HepG2 (cell line): Measurements from ENCODE around the gene RGS19. TPM values are rescaled to one million over a fixed set of nuclear protein-coding genes. Genes with fewer than 3 reads are reported as not detected.

ENCODE experiments used
- ATF1 ChIP-seq: IDR thresholded peaks from 2 replicates; pipeline ENCODE4 v1.6.1; 2016; ENCODE audit warnings: mild to moderate bottlenecking, control low read depth
- CAMTA2 ChIP-seq: sonication (generic); formaldehyde crosslinking; IDR thresholded peaks from 2 replicates; pipeline ENCODE4 v1.4.0; 2020; ENCODE audit warnings: mild to moderate bottlenecking, missing genetic modification reagents, borderline replicate concordance
- FOXP1 ChIP-seq, 2 experiments: fragments of 450-650 bp in 1 of 2; IDR thresholded peaks; 2 replicates each; pipeline ENCODE4 v1.6.1; 2017 to 2018; ENCODE audit warnings: antibody characterized with exemption in 1 of 2
- HNRNPLL ChIP-seq: fragments of 200-400 bp; formaldehyde crosslinking; IDR thresholded peaks from 2 replicates; pipeline ENCODE4 v1.6.1; 2017; ENCODE audit warnings: mild to moderate bottlenecking, low read depth, low read length; ENCODE audit not compliant: poor library complexity, severe bottlenecking
- HOMEZ ChIP-seq: IDR thresholded peaks from 2 replicates; pipeline ENCODE4 v1.6.1; 2016; ENCODE audit warnings: low read depth
- MEIS1 ChIP-seq: sonication (generic); formaldehyde crosslinking; IDR thresholded peaks from 2 replicates; pipeline ENCODE4 v1.9.0; 2021; ENCODE audit warnings: mild to moderate bottlenecking, missing genetic modification reagents, moderate library complexity, borderline replicate concordance
- MTF2 ChIP-seq: sonication (generic); formaldehyde crosslinking; IDR thresholded peaks from 2 replicates; pipeline ENCODE4 v1.5.0; 2020; ENCODE audit warnings: missing genetic modification reagents, borderline replicate concordance
- NR2F2 ChIP-seq: IDR thresholded peaks from 2 replicates; pipeline ENCODE4 v1.6.1; 2012; ENCODE audit warnings: low read depth, inconsistent platforms, borderline replicate concordance
- PITX1 ChIP-seq: sonication (generic); formaldehyde crosslinking; IDR thresholded peaks from 2 replicates; pipeline ENCODE4 v1.5.1; 2020; ENCODE audit warnings: mild to moderate bottlenecking, missing genetic modification reagents
- RCOR2 ChIP-seq: IDR thresholded peaks from 2 replicates; pipeline ENCODE4 v1.6.1; 2016; ENCODE audit warnings: missing biosample characterization, missing genetic modification reagents
- SKI ChIP-seq: fragments of 450-650 bp; IDR thresholded peaks from one replicate; pipeline ENCODE4 v1.6.1; 2018; ENCODE audit warnings: mild to moderate bottlenecking; ENCODE audit not compliant: partially characterized antibody
- SYNCRIP ChIP-seq: fragments of 200-400 bp; formaldehyde crosslinking; IDR thresholded peaks from 2 replicates; pipeline ENCODE4 v1.6.1; 2018; ENCODE audit warnings: mild to moderate bottlenecking, low read depth, low read length; ENCODE audit not compliant: insufficient read depth
- U2AF1 ChIP-seq: fragments of 200-400 bp; formaldehyde crosslinking; optimal IDR thresholded peaks from 2 replicates; pipeline ENCODE3; 2017; ENCODE audit warnings: mild to moderate bottlenecking, low read depth, low read length
- WIZ ChIP-seq: sonication (generic); formaldehyde crosslinking; IDR thresholded peaks from 2 replicates; pipeline ENCODE4 v1.5.1; 2020; ENCODE audit warnings: mild to moderate bottlenecking, missing genetic modification reagents
- ZNF451 ChIP-seq: sonication (generic); formaldehyde crosslinking; IDR thresholded peaks from 2 replicates; pipeline ENCODE4 v1.5.0; 2020; ENCODE audit warnings: mild to moderate bottlenecking, missing genetic modification reagents
- ZNF605 ChIP-seq: sonication (generic); formaldehyde crosslinking; IDR thresholded peaks from 2 replicates; pipeline ENCODE4 v1.8.0; 2022; ENCODE audit warnings: mild to moderate bottlenecking, missing genetic modification reagents
- ZNF747 ChIP-seq: sonication (generic); formaldehyde crosslinking; IDR thresholded peaks from 2 replicates; pipeline ENCODE4 v1.8.1; 2023; ENCODE audit warnings: missing genetic modification reagents, mild to moderate bottlenecking, borderline replicate concordance
- ZNF788 ChIP-seq: sonication (generic); formaldehyde crosslinking; IDR thresholded peaks from 2 replicates; pipeline ENCODE4 v1.5.0; 2020; ENCODE audit warnings: mild to moderate bottlenecking, missing genetic modification reagents, borderline replicate concordance
- polyA plus RNA-seq, 8 experiments: library from polyadenylated mRNA; depleted of rRNA in 3 of 8; stranded (reverse) in 7 of 8; unstranded in 1 of 8; fragments of >200 nt; fragmentation: Illumina TruSeq in 4 of 8; extraction: Trizol in 4 of 8; gene quantifications; 2 replicates each; pipeline versions ENCODE4 v1.2.1 to v1.2.3, GENCODE V29; 2011 to 2016; ENCODE audit warnings: low read depth in 4 of 8, missing spikeins in 1 of 8, mixed read lengths in 1 of 8; ENCODE audit not compliant: insufficient read depth in 1 of 8
- total RNA-seq, 5 experiments: library from RNA; depleted of rRNA; stranded (reverse); fragments of >200 nt; fragmentation: Illumina TruSeq; extraction: Trizol; gene quantifications; 2 replicates each; pipeline ENCODE4 v1.2.3, GENCODE V29; 2016; ENCODE audit warnings: low read depth in 1 of 5
- TF ChIP-seq, protein P1 (sequence below): sonication (generic); formaldehyde crosslinking; IDR thresholded peaks from 2 replicates; pipeline ENCODE4 v1.5.0; 2020; ENCODE audit warnings: mild to moderate bottlenecking, missing genetic modification reagents
- TF ChIP-seq, protein P2 (sequence below): sonication (generic); formaldehyde crosslinking; IDR thresholded peaks from 2 replicates; pipeline ENCODE4 v1.5.1; 2020; ENCODE audit warnings: mild to moderate bottlenecking, missing genetic modification reagents, moderate library complexity
- TF ChIP-seq, protein P3 (sequence below): sonication (generic); formaldehyde crosslinking; IDR thresholded peaks from 2 replicates; pipeline ENCODE4 v1.4.0; 2020; ENCODE audit warnings: low read depth, mild to moderate bottlenecking, missing genetic modification reagents

RGS19 gene
- total and polyA plus RNA-seq, 2 of the 13 experiments (the other 11 are each of a cell fraction or from before 2014, with no cell fraction given): 10.7 to 11.9 TPM

DNA sequence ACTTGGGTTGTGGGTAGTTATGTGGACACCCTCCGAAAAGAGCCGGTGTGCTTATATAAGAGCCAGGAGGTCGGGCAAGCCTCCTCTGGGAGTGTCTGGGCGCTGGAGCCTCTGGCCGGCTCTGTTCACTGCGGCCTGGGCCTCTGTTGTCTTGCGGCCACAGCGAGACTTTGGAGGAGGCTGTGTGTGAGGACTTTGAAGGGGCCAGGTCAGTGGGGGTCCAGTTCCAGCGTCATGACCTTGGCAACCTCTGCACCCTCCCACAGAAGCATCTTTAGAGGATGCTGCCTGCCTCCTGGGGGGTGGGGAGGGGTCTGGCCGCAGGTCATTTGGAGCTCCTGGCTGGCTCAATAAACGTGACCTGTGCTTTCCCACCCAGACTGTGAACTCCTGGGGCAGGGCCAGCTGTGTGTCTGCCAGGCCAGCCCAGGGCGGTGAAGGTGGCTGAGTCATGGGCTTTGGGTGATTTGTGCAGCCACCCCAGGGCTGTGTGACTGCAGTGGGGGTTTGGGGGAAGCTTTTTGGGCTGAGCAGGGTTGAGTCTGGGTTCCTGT lies 15.1 kb downstream of the RGS19 start (continued):
- TF ChIP-seq HNRNPLL (peak; percentile 25), MTF2 (CRISPR knock-in tag) (no peak; the same call in 1 of the 2 replicates), ZNF747 (CRISPR knock-in tag) (0 out of 2 replicates have a peak, but pooled peaks have one; percentile 61), U2AF1 (peak; percentile 7), NR2F2 (0 out of 2 replicates have a peak, but pooled peaks have one; percentile 5), SKI (peak; percentile 46), ZNF605 (peak; percentile 94), SYNCRIP (no peak), ZNF451 (CRISPR knock-in tag) (0 out of 2 replicates have a peak, but pooled peaks have one; percentile 37), HOMEZ (CRISPR knock-in tag) (peak; percentile 4; the same call in 1 of the 2 replicates), WIZ (CRISPR knock-in tag) (peak; percentile 64; the same call in 1 of the 2 replicates), ATF1 (CRISPR knock-in tag) (no peak), MEIS1 (no peak), PITX1 (CRISPR knock-in tag) (peak; percentile 45; the same call in 1 of the 2 replicates), CAMTA2 (CRISPR knock-in tag) (0 out of 2 replicates have a peak, but pooled peaks have one; percentile 3), FOXP1 (IDR thresholded peaks at IDR 0.05) (no peak), FOXP1 (CRISPR knock-in tag; IDR thresholded peaks at IDR 0.05) (no peak), ZNF788 (0 out of 2 replicates have a peak, but pooled peaks have one; percentile 8), RCOR2 (CRISPR knock-in tag) (no peak)
- TF ChIP-seq, protein P1, sequence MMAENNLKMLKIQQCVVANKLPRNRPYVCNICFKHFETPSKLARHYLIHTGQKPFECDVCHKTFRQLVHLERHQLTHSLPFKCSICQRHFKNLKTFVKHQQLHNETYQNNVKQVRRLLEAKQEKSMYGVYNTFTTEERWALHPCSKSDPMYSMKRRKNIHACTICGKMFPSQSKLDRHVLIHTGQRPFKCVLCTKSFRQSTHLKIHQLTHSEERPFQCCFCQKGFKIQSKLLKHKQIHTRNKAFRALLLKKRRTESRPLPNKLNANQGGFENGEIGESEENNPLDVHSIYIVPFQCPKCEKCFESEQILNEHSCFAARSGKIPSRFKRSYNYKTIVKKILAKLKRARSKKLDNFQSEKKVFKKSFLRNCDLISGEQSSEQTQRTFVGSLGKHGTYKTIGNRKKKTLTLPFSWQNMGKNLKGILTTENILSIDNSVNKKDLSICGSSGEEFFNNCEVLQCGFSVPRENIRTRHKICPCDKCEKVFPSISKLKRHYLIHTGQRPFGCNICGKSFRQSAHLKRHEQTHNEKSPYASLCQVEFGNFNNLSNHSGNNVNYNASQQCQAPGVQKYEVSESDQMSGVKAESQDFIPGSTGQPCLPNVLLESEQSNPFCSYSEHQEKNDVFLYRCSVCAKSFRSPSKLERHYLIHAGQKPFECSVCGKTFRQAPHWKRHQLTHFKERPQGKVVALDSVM (CRISPR knock-in tag): peak; percentile 26; the same call in 1 of the 2 replicates
- TF ChIP-seq, protein P2, sequence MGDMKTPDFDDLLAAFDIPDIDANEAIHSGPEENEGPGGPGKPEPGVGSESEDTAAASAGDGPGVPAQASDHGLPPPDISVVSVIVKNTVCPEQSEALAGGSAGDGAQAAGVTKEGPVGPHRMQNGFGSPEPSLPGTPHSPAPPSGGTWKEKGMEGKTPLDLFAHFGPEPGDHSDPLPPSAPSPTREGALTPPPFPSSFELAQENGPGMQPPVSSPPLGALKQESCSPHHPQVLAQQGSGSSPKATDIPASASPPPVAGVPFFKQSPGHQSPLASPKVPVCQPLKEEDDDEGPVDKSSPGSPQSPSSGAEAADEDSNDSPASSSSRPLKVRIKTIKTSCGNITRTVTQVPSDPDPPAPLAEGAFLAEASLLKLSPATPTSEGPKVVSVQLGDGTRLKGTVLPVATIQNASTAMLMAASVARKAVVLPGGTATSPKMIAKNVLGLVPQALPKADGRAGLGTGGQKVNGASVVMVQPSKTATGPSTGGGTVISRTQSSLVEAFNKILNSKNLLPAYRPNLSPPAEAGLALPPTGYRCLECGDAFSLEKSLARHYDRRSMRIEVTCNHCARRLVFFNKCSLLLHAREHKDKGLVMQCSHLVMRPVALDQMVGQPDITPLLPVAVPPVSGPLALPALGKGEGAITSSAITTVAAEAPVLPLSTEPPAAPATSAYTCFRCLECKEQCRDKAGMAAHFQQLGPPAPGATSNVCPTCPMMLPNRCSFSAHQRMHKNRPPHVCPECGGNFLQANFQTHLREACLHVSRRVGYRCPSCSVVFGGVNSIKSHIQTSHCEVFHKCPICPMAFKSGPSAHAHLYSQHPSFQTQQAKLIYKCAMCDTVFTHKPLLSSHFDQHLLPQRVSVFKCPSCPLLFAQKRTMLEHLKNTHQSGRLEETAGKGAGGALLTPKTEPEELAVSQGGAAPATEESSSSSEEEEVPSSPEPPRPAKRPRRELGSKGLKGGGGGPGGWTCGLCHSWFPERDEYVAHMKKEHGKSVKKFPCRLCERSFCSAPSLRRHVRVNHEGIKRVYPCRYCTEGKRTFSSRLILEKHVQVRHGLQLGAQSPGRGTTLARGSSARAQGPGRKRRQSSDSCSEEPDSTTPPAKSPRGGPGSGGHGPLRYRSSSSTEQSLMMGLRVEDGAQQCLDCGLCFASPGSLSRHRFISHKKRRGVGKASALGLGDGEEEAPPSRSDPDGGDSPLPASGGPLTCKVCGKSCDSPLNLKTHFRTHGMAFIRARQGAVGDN: peak; percentile 62
- TF ChIP-seq, protein P3, sequence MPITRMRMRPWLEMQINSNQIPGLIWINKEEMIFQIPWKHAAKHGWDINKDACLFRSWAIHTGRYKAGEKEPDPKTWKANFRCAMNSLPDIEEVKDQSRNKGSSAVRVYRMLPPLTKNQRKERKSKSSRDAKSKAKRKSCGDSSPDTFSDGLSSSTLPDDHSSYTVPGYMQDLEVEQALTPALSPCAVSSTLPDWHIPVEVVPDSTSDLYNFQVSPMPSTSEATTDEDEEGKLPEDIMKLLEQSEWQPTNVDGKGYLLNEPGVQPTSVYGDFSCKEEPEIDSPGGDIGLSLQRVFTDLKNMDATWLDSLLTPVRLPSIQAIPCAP (CRISPR knock-in tag): peak; percentile 64; the same call in 1 of the 2 replicates
